ENCODE data around the gene UVRAG.

DNA sequence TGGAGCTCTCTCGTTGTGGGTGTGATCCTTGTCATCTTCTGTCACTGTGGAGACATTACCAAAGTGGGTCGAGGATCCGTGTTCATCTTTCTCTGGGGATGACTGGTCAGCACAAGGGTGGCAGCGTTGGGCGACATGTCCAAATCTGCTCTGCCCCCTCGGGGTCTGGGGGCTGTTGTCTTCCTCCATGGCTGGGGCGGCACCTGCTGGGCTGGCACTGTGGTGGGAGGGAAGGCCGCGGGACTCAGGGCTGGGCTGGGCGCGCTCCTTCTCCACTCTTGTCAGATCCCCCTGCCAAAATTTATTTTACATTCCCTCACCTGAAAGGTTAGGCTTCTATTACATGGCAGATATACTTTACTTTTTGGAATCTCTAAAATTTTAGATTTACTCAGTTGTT is 96.4 kb downstream of the UVRAG start:
- TF ChIP-seq TSC22D2 (CRISPR knock-in tag; IDR thresholded peaks at IDR 0.05; ENCODE audit: borderline replicate concordance) (no peak), ZNF441 (CRISPR knock-in tag; IDR thresholded peaks at IDR 0.05; ENCODE audit: borderline replicate concordance) (no peak), SRSF4 (IDR thresholded peaks at IDR 0.05; ENCODE audit: low read depth, low read length, poor library complexity, severe bottlenecking) (no peak), MAFK (conservative IDR thresholded peaks at IDR 0.05 in 1 of 2, IDR thresholded peaks at IDR 0.05 in 1 of 2; ENCODE audit: low read length in 2 of 2) (no peak), PAX8 (CRISPR knock-in tag; IDR thresholded peaks at IDR 0.05; ENCODE audit: borderline replicate concordance) (no peak), DR1 (CRISPR knock-in tag; IDR thresholded peaks at IDR 0.05) (no peak), TCF7L2 (IDR thresholded peaks at IDR 0.05; ENCODE audit: low read depth, low read length) (no peak), KAT7 (CRISPR knock-in tag; IDR thresholded peaks at IDR 0.05; ENCODE audit: borderline replicate concordance) (no peak), TBX2 (CRISPR knock-in tag; IDR thresholded peaks at IDR 0.05; ENCODE audit: borderline replicate concordance) (no peak), CC2D1A (CRISPR knock-in tag; IDR thresholded peaks at IDR 0.05) (no peak), DNMT3B (CRISPR knock-in tag; conservative IDR thresholded peaks at IDR 0.05) (no peak), YY1 (IDR thresholded peaks at IDR 0.05; ENCODE audit: insufficient read depth, insufficient replicate concordance, low read depth, low read length) (no peak)
- TF ChIP-seq, protein P1, sequence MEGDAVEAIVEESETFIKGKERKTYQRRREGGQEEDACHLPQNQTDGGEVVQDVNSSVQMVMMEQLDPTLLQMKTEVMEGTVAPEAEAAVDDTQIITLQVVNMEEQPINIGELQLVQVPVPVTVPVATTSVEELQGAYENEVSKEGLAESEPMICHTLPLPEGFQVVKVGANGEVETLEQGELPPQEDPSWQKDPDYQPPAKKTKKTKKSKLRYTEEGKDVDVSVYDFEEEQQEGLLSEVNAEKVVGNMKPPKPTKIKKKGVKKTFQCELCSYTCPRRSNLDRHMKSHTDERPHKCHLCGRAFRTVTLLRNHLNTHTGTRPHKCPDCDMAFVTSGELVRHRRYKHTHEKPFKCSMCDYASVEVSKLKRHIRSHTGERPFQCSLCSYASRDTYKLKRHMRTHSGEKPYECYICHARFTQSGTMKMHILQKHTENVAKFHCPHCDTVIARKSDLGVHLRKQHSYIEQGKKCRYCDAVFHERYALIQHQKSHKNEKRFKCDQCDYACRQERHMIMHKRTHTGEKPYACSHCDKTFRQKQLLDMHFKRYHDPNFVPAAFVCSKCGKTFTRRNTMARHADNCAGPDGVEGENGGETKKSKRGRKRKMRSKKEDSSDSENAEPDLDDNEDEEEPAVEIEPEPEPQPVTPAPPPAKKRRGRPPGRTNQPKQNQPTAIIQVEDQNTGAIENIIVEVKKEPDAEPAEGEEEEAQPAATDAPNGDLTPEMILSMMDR (CRISPR knock-in tag; IDR thresholded peaks at IDR 0.05) = no peak
- TF ChIP-seq, protein P2, sequence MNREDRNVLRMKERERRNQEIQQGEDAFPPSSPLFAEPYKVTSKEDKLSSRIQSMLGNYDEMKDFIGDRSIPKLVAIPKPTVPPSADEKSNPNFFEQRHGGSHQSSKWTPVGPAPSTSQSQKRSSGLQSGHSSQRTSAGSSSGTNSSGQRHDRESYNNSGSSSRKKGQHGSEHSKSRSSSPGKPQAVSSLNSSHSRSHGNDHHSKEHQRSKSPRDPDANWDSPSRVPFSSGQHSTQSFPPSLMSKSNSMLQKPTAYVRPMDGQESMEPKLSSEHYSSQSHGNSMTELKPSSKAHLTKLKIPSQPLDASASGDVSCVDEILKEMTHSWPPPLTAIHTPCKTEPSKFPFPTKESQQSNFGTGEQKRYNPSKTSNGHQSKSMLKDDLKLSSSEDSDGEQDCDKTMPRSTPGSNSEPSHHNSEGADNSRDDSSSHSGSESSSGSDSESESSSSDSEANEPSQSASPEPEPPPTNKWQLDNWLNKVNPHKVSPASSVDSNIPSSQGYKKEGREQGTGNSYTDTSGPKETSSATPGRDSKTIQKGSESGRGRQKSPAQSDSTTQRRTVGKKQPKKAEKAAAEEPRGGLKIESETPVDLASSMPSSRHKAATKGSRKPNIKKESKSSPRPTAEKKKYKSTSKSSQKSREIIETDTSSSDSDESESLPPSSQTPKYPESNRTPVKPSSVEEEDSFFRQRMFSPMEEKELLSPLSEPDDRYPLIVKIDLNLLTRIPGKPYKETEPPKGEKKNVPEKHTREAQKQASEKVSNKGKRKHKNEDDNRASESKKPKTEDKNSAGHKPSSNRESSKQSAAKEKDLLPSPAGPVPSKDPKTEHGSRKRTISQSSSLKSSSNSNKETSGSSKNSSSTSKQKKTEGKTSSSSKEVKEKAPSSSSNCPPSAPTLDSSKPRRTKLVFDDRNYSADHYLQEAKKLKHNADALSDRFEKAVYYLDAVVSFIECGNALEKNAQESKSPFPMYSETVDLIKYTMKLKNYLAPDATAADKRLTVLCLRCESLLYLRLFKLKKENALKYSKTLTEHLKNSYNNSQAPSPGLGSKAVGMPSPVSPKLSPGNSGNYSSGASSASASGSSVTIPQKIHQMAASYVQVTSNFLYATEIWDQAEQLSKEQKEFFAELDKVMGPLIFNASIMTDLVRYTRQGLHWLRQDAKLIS (CRISPR knock-in tag; IDR thresholded peaks at IDR 0.05) = no peak

Data from HepG2 (cell line).